Adrenal gland (tissue), 12 donors: ENCODE measurements around the gene CARS1. TPM values are rescaled to one million over a fixed set of nuclear protein-coding genes. Genes with fewer than 3 reads are reported as not detected.

Experiments
- DNase-seq, 7 donors: peaks; one replicate each; pipeline ENCODE4 v3.0.0-alpha.2; 2019 to 2020
- H3K27ac ChIP-seq, 5 donors: fragments of 200-600 bp; sonication (generic) in 4 of 5; 1 replicate in 3 of 5; 2 replicates in 2 of 5; pipeline versions ENCODE4 v1.5.1 to v1.8.0; 2016 to 2020; ENCODE audit warnings: mild to moderate bottlenecking in 1 of 5
- H3K27me3 ChIP-seq: fragments of 200-600 bp; 2 replicates; pipeline ENCODE4 v1.8.0; 2021
- H3K36me3 ChIP-seq, 2 donors: fragments of 200-600 bp; replicated peaks in 1 of 2; 1 replicate in 1 of 2; 2 replicates in 1 of 2; pipeline versions ENCODE4 v1.5.1 to v1.8.0; 2018 to 2022
- H3K4me1 ChIP-seq, 2 donors: fragments of 200-600 bp; replicated peaks in 1 of 2; 1 replicate in 1 of 2; 2 replicates in 1 of 2; pipeline versions ENCODE4 v1.5.1 to v1.8.0; 2018 to 2021
- H3K4me3 ChIP-seq, 4 donors: fragments of 200-600 bp; sonication (generic) in 3 of 4; one replicate each; pipeline ENCODE4 v1.5.1; 2016 to 2018
- H3K9me3 ChIP-seq, 3 donors: fragments of 200-600 bp; sonication (generic) in 1 of 3; replicated peaks in 1 of 3; 1 replicate in 2 of 3; 2 replicates in 1 of 3; pipeline versions ENCODE4 v1.5.1 to v1.8.0; 2016 to 2021
- POLR2A ChIP-seq, 2 donors: fragments of 450-650 bp; IDR thresholded peaks; one replicate each; pipeline ENCODE4 v1.6.1; 2017; ENCODE audit warnings: antibody characterized with exemption in 2 of 2, mild to moderate bottlenecking in 2 of 2, moderate library complexity in 1 of 2
- WGBS, 4 donors: extraction: QIAGEN DNeasy Blood & Tissue Kit in 2 of 4; methylation state at CpG; one replicate each; pipeline versions ENCODE4 v1.1.5 to v1.1.7; 2013 to 2017; 5-methylcytosine and 5-hydroxymethylcytosine counted together
- intact Hi-C, 2 donors: fragments of 100-400 bp; cut with DNase I; formaldehyde crosslinking; loops; one replicate each; pipeline versions ENCODE4 v1.14.1 to v1.15.0; 2022 to 2023
- polyA plus RNA-seq, 3 donors: library from polyadenylated mRNA; stranded (reverse); fragments of 200-250 nt in 2 of 3; fragments of 350-450 nt in 1 of 3; fragmentation: Illumina TruSeq in 1 of 3; extraction: RNeasy Lipid Tissue Mini Kit (QIAGEN cat#74804) in 1 of 3; gene quantifications; one replicate each; pipeline ENCODE4 v1.2.3, GENCODE V29; 2013 to 2014
- total RNA-seq, 9 donors: library from RNA; depleted of rRNA in 4 of 9; stranded (reverse); fragments of >200 nt in 4 of 9; fragments of 120-200 nt in 1 of 9; fragmentation: NEBNext Ultra II Directional in 1 of 9; extraction: Animal tissue kit (Norgen Biotek cat#: 25700) in 1 of 9; gene quantifications; one replicate each; pipeline versions ENCODE4 v1.1.0 to v1.2.4, GENCODE V29; 2013 to 2023
- TF ChIP-seq, protein P1 (sequence below), 6 experiments: fragments of 450-650 bp in 4 of 6; fragments of 200-600 bp in 2 of 6; sonication (generic) in 1 of 6; IDR thresholded peaks; 1 replicate in 5 of 6; 2 replicates in 1 of 6; pipeline versions ENCODE4 v1.5.1 to v1.8.0; 2016 to 2021; ENCODE audit warnings: antibody characterized with exemption in 6 of 6, mild to moderate bottlenecking in 2 of 6, moderate library complexity in 1 of 6
- donor health status: healthy with polysubstance abuse.
- donor health status: Bipolar disorder and iron deficiency.
- donor health status: DM: yes; HTN: yes; CAD: no.
- donor health status: DM: no; HTN: no; CAD: no.
- donor health status: DM: no; HTN: no; CAD: no.
- donor health status: DM: yes; HTN: yes; CAD: no.

The CARS1 gene
- total and polyA plus RNA-seq, 12 donors: 17.2 to 46.7 (median 31.5) TPM

DNA sequence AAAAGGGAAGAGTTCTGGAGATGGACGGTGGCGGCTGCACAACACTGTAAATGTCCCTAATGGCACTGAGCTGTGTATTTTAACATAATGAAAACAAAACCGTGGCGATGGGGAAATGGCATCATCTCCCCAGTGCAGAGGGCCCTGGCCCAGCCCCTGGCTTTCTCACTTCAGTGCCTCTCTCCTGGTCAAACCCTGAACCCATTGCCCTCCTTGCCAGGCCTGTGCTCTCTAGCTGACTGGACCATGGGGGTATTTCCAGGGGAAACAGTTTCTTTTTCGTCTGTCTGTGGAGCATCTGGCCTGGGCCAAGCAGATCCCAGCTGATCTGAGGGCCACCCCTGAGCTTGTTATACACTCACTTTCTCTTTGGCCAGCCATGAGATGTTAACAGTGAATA is 47.7 kb downstream of the CARS1 start:
- intact Hi-C loops: no loop called here
- Histone ChIP-seq H3K27ac (no peak overlapping the region), H3K27me3 (no peaks in the 10 kb centered on the region), H3K4me1 (no peaks in the 10 kb centered on the region), H3K36me3 (peaks cover 0 to 62% of the 10 kb centered on the region in 2 donors), H3K9me3 (no peaks in the 10 kb centered on the region), H3K4me3 (no peak overlapping the region)
- 71 to 86% (median 80%) methylated on average over 5 of the region's 5 CpGs for WGBS, 4 donors
- TF ChIP-seq, protein P1, sequence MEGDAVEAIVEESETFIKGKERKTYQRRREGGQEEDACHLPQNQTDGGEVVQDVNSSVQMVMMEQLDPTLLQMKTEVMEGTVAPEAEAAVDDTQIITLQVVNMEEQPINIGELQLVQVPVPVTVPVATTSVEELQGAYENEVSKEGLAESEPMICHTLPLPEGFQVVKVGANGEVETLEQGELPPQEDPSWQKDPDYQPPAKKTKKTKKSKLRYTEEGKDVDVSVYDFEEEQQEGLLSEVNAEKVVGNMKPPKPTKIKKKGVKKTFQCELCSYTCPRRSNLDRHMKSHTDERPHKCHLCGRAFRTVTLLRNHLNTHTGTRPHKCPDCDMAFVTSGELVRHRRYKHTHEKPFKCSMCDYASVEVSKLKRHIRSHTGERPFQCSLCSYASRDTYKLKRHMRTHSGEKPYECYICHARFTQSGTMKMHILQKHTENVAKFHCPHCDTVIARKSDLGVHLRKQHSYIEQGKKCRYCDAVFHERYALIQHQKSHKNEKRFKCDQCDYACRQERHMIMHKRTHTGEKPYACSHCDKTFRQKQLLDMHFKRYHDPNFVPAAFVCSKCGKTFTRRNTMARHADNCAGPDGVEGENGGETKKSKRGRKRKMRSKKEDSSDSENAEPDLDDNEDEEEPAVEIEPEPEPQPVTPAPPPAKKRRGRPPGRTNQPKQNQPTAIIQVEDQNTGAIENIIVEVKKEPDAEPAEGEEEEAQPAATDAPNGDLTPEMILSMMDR (IDR thresholded peaks at IDR 0.05): no peak
- no peak for TF ChIP-seq POLR2A (IDR thresholded peaks at IDR 0.05)
- no peak for DNase-seq

DNA sequence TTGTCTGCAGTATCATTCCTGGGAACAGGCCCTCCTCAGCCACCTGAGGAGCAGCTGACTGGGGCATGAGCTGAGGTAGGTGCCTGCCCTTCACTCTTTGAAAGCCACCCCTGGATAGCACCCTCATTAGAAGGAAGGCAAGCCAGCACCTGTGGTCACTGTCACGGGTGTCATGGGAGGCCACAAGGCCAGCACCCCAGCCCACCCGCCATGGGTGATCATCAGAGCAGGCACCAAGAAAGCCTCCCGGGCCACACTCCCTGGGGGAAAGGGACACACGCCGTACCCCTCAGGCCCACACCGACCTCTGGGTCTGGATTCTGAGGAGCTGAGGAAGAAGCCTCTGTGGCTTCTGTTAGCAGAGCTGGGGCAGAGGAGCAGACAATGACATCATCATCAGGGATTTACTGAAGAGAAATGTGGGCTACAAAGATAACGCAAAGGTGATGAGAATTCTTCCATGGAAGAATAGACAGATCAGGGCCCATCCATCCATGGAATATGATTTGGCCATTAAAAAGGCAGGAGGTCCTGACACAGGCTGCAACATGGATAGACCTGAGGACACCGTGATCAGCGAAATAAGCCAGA is 48.4 kb downstream of the CARS1 start:
- H3K36me3 ChIP-seq: peaks cover 0 to 62% of the 10 kb centered on the region in 2 donors
- no peak for DNase-seq

DNA sequence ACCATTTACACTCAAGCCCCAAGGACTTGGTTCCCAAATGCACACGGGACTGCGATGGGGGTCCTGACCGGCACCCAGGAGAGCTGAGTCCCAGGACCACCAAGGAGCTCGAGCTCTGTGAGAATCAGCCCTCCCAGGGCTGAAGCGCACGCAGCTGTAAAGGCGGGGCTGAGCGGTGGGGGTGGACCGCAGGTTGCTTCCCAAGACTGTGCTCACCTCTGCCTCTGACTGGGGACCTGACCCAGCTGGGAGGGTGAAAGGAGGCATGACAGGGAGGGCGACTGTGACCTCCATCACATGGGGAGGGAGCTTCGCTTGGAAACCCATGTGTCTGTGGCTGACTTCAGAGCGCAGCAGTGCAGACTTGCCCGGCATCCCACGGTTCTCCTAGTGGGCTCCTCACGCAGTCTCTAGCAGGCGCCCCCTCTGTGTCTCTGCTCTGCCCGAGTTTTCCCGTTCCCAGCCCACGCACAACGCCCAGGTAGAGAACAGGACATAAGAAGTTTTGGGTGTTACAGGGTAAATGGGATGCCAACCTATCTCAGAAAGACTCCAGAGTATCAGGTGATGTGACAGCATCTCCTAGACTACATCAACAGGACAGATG is 49.7 kb downstream of the CARS1 start:
- WGBS, 4 donors: 89 to 95% (median 91%) methylated on average over 12 to 20 of the region's 20 CpGs; no CpG with 5 or more reads in 1 of the 4 donors
- Histone ChIP-seq H3K4me1 (no peaks in the 10 kb centered on the region), H3K27me3 (no peaks in the 10 kb centered on the region), H3K36me3 (peaks cover 0 to 67% of the 10 kb centered on the region in 2 donors), H3K4me3 (no peak overlapping the region), H3K27ac (no peak overlapping the region), H3K9me3 (no peaks in the 10 kb centered on the region)
- no peak for DNase-seq
- intact Hi-C loops: no loop called here
- TF ChIP-seq, protein P1 (IDR thresholded peaks at IDR 0.05): no peak
- TF ChIP-seq POLR2A (IDR thresholded peaks at IDR 0.05): no peak

More for the DNA sequence above, 48.4 kb downstream of the CARS1 start:
- Histone ChIP-seq H3K27me3 (no peaks in the 10 kb centered on the region), H3K4me3 (no peak overlapping the region), H3K4me1 (no peaks in the 10 kb centered on the region), H3K9me3 (no peaks in the 10 kb centered on the region), H3K27ac (no peak overlapping the region)
- TF ChIP-seq, protein P1 (IDR thresholded peaks at IDR 0.05): no peak
- no peak for TF ChIP-seq POLR2A (IDR thresholded peaks at IDR 0.05)
- WGBS, 4 donors: 93 to 98% (median 96%) methylated on average over 5 to 9 of the region's 9 CpGs
- intact Hi-C loops: no loop called here

DNA sequence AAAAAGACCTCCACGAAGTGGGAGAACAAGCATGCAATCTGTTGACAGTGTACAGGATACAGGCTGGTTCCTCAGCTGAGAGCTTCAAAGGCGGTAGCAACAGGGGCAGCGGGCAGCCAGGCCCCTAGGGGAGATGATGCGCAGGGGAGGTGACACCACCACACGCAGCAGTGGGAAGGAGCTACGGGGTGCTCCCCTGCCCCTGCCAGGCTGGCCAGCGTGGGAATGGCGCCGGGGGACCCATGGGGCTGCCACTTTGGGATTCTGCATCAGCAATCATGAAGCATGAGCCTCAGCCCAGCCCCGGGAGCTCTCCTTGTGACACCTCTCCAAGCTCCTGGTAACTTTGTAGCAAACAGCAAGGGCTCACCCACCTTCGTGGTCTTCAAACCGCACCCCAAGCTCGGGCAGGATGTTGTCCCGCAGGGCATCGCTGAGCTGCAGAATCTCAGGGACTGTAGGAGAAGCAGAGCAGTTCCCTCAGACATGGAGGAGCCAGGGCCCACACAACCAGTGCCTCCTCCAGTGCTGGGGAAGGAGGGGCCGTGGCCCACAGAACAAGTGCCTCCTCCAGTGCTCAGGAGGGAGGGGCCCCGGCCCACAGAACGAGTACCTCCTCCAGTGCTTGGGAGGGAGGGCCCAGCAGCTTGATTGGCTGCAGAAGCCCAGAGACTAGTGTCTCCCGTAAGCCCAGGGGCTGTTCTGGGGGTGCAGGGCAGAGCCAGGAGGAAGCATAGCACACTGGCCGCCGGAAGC is 50.5 kb downstream of the CARS1 start:
- Histone ChIP-seq H3K27me3 (no peaks in the 10 kb centered on the region), H3K9me3 (no peaks in the 10 kb centered on the region), H3K36me3 (peaks cover 0 to 67% of the 10 kb centered on the region in 2 donors), H3K4me1 (no peaks in the 10 kb centered on the region), H3K4me3 (no peak overlapping the region), H3K27ac (no peak overlapping the region)
- no peak for DNase-seq
- TF ChIP-seq, protein P1 (IDR thresholded peaks at IDR 0.05): no peak
- no peak for TF ChIP-seq POLR2A (IDR thresholded peaks at IDR 0.05)
- 83 to 93% (median 88%) methylated on average over 7 to 21 of the region's 21 CpGs for WGBS, 4 donors
- intact Hi-C loops: no loop called here
